Stimulated activated naive CD4-positive, alpha-beta T cell (primary cell): ENCODE data around the gene PAIP2.
"Not testable (repeated sequence)": the region's sequence is repeated elsewhere in the genome, so short reads cannot be mapped to it uniquely, and the experiment has no call there.

Source experiments
- DNase-seq, 6 experiments: peaks; one replicate each; lab custom pipeline; 2025; lab: John Stamatoyannopoulos, UW

Gene PAIP2

GRCh38 chr5:139378941-139379361 is 37.3 kb downstream of the PAIP2 start:
- DNase-seq = no peak

DNA sequence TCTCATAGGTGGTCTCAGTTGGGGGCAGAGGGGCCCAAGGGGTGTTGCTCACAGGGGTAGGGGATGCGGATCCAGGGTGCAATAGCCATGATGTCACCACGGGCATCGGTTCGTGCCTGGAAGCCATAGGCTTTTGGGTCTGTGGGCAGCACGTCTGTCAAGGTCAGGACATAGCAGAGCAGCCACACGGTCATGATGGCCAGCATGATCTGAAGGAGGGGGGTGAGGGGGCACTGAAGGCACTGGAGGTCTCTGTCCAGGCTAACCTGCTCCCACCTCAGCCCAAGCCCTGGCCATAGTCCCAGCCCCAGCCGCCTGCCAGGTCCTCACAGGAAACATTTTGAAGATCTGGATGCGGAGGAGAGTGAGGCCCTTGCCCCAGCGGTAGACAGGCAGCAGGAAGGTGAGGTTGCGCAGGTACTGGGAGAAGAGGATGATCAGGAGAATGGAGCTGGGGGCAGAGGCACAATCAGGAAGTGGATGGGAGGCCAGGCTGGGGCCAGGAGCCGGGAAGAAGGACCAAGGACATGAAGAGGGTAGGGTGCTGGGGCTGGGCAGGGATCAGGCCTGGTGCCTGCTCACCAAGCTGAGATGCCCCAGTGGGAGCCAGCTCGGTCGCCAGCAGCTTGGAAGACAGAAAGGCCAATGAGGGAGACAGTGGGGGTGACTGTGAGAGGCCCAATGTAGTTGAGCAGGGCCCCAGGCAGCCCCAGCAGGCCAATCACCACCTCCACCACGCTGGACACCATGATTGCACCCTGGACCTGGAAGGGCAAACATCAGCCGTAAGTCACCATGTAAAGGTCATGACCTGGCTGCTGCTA is 38.2 kb downstream of the PAIP2 start:
- DNase-seq = no peak

DNA sequence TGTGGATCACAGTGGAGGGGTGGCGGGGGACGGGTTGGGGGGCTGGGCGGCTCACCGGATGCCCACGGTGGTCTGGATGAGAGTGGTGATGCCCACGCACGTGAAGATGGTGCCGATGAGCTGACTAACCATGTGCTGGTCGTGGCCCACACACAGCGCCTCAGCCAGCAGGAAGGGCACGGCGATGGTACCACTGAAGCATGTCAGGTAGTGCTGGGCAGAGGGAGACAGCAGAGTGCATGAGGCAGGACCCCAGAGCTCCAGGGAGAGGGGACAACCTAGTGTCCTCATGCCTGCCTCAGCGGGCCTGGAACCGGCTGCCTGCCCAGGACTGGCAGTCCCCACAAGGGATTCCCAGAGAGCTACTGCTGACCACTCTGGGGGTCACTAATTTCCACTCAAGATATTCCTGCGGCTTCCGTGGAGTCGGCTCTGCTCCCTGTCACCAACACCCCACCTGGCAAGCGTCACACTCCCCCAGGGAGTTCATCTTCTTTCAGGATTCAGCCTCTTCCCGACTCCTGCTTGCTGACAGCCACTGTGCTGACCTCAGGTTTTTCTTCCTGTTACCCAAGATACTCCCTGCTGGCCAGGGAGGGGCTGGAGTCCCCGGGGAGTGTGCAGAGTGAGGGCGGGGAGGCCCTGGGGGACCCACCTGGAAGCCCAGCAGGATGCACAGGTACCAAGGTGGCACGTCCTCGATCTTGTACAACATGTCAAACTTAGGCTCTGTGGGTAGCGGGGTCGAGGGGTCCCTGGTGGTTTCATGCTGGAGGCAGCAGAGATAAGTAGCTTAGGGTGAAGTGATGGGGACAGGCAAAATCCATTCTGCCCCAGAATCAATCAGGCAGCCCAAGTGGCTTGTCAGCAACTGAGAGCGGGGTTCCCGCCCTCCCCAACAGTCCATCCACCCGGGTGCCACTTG is 40.4 kb downstream of the PAIP2 start:
- no peak for DNase-seq

GRCh38 chr5:139382807-139383206 is 41.2 kb downstream of the PAIP2 start:
- no peak for DNase-seq

DNA sequence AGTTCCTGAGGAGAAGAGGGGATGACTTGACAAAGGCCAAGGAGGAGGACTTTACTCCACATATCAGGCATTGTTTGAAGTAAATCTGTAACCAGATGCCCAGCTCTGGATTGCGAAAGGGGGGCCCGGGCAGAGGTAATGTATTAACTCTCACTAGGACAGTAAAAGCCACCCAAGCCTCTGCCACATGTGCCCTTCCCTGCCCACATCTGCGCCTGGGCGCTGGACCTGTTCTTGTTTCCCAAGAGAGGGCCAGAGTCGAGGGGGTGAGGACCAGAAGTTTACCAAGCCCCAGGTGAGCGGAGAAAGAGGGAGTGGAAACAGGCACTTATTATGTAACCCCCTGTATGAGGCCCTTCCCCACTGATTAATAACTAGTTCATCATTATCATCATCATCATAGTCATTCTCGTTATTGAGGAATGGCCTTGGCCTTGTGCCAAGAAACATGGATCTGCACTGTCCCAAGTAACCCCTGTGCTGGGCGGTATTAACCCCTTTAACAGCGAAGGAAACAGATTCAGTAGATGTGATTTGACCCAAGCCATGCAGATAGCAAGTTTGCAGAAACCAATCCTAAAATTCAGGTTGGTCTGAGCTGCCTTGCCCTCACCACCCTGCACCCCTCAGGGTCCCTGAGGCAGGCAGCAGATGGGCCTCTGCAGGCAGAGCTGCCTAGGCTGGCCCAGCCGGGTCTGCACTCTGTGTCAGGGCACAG is 41.8 kb downstream of the PAIP2 start, which contains the start of gene SLC23A1:
Gene SLC23A1 (minus strand): TSS at position 23 of the 718 bp plus-strand sequence. CDS start 44 bp downstream, outside the sequence.
- no peak for DNase-seq

- no peak for DNase-seq
Observed at GRCh38 chr5:139383993-139384590, 42.4 kb downstream of the PAIP2 start.

DNA sequence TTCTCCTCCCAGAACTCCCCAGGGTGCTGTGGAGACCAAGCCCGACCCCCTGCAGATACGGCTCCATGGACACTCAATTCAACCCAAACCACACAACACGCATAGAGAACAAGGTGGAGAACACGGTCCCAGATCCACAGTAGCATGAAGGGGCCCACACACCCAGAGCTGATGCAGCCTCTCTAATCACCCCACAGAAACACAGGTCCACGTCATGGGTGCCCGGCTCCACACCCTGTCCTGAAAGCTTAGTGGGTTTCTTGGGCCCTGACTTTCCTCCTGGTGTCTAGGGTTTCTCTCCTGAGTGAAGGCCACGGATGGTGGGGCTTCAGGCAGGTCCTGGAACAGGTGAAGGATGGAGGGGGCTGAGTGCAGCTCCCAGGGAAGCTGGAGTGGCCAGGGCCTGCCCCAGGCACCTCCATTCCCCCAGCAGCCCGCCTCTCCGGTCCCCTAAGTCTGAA is 43.0 kb downstream of the PAIP2 start:
- peak in 1 of 6 experiments; percentile 30 for DNase-seq

DNA sequence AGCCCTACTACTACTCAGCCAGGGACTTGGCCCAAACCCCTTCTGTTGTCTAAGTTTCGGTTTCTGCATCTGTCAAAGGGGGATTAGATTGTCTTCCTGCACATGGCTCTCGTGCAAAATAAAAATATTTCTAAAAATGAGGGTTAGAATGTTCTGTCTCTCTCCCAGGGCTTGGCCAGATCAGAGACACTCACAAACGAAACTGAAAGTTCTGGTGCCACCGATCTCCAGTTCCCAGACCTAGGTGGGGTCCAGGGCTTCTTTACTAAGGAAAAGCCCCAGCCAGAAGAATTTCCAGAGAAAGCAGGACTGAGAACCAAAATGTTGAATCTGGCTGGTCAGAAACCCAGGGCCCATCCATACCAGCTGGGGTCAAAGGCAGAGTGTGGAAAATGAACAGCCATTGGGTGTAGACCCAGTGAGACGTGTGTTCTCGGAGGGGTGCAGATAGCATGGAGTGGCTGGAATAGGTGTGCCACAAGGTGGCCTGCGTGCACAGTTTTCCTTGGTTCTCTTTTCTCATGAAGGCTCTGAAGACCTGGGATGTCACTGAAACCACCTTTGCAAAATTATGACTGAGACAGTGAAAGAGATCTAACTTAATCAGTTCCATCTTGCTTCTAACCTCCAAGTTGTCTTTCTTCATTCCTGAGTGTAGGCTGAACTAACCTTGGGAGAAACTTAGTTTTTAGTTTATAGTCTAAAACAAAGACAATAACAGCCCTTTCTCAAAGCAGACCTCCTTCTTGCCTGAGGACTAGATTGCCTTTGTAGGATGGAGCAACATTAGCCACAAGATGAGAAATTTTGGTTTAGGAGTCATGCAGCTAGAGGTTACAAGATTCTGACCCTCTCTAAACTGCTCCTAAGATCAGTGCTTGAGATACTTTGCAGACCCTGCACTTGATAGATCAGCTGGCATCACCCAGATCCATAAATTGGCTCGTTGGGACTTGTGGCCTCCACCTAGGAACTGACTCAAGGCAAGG is 43.7 kb downstream of the PAIP2 start:
- DNase-seq = peak in 3 of 6 experiments; percentile 5 to 40 (median 33)

DNA sequence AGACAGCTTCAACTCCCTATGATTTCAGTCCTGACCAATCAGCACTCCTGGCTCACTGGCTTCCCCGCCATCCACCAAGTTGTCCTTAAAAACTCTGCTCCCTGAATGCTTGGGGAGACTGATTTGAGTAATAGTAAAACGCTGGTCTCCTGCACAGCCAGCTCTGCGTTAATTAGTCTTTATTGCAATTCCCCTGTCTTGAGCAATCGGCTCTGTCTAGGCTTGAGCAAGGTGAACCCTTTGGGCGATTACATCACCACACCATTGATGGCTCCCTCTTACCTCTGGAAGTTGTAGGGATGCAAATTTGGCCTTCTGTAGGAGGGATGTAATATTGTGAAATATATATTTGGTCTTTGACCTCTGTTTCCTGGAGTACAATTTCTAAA is 44.4 kb downstream of the PAIP2 start:
- DNase-seq = no peak

GRCh38 chr5:139386956-139387355 is 45.3 kb downstream of the PAIP2 start:
- not testable (repeated sequence) for DNase-seq

DNA sequence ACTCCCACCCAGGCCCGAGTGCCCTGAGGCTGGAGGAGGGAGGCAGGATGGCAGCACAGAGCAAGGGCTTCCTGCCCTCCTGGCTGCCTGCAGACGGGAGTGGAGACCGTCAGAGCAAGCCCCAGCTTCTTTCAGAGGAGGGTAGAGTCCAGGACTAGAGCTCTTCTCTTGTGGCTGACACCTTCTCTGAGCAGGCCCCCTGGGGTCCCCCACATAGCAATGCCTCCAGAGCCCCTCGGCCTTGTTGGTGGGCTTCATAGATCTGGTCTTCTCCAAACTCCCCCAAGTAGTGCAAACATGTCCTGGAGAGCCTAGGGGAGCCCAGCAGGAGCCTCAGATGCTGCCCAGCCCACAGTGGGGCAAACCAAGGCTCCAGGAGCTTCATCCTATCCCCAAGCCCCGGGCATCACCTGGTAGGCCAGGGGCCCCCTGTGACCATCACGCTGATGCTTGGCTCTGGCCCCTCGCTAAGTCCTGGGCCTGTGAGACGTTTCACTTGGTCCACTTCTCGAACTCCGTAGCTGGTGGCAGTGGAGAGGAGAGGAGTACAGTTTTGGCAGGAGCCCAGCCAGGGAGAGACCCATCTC is 46.0 kb downstream of the PAIP2 start:
- DNase-seq = no peak

DNA sequence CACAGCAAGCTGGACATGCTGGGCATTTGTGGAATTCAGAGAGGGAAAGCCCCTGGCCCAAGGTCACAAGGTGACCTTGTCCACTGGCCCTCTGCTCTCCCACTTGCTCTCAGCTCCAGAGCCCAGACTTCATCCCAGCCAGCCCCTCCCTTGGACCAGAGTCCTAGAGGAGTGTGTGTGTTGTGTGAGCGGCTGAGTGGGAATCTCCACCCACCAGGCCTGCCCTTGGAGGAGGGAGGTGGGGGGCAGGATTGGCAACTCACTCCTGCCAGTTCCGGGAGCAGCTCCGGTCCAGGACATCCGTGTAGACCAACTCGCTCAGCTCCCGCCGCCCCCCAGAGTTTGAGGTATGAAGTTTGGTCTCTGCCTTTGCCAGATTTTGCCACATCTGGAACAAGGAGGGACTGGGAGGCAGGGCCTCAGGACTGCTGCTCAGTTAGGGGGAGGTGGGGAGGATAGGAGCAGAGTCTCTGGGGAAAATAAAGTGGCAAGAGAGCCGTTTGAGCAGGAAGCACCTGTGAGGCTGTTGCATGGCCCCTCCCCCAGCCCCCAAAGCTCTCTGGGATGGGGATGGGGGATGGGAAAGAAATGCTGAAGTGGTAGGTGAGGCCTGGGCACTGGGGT is 46.7 kb downstream of the PAIP2 start:
- DNase-seq = no peak

- no peak for DNase-seq
Observed at GRCh38 chr5:139389701-139390638, 48.3 kb downstream of the PAIP2 start, which contains the start of gene MZB1. TSS of gene MZB1 (minus strand) at chr5:139389913. CDS start at chr5:139389856, 57 bp downstream.

DNA sequence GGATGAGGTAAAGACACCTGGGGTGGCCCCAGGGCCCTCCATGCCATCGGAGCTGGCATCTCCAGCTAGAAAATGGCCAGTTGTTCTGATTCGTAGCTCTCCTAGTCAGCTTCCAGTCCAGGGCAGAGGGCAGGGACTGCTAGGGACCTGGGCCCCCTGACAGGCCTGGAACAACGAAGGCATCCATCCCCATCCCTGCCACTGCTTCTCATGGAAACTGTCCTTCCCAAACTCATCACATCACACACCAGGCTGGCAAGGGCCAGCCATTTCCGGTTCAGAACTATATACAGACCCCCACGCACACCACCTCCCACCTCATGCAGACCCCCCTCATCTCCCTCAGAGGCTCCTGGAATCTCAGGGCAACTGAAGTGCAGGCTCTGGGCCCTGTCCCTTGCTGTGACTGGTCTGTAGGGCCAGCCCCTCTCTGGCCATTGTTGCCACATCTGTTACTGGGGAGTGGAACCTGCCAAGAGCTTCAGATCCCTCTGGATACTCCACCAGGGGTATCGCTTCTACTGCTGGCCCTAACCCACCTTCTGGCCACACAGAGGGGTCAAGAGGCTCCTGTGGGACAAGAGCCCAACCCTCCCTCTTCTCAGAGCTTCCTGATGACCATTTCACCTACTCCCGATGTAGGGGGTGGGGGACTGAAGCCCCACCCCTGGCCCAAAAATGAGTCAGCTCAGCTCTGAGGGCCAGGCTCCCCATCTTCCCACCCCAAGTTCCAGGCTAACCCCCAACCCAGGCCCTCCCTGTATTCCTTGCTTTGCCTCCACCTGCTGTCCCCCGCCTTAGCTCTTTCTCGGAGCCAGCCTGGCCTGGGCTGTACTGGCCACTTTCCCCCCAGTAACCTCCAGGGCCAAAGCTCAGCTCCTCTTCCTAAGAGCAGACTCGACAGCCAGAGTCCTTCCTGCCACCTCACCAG is 49.2 kb downstream of the PAIP2 start:
- DNase-seq = no peak

DNA sequence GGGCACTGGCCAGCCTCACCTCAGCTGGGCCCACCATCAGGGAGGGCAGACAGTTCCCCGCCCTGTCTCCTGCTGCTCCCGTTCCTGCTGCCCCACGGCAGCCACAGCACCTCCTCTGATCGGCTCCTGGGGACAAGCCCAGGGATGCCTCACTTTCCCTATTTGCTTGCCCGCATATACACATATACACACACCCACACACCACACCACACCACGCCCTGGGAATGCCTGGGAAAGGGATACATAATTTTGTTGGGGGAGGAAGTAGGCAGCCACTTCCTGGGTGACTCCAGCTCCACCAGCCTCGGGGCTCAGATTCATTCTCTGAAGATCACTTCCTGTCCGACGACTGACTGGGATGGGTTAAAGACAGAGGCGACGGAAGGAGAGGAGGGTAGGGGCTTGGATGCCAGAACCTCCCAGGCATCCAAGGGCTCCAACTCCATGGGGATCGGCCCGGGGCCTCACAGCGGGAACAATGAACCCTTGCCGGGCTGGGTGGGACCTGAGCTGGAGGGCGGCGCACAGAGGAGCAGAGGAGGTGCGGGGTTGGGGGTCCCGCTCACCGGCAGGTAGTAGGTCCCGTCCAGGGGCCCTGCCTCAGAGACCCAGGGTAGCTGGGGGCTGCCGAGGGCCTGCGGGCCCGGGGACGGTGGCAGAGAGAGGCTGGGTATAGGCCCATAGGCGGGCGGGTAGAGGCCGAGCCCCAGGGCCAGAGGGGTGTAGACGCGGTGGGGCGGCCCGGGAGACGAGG is 50.1 kb downstream of the PAIP2 start:
- peak in 1 of 6 experiments; percentile 33 for DNase-seq

GRCh38 chr5:139392324-139392677 is 50.6 kb downstream of the PAIP2 start:
- DNase-seq = peak in 1 of 6 experiments; percentile 39
